GM12891 (cell line): Measurements from ENCODE around the gene RHBDD1.

Experiments
- DNase-seq: peaks from one replicate; pipeline ENCODE4 v3.0.0; 2011; ENCODE audit warnings: low spot score; ENCODE audit not compliant: insufficient read length
- FAIRE-seq: peaks from 2 replicates; lab custom pipeline; 2011; peaks lifted over from hg19 to GRCh38; lab: Jason Lieb, UNC
- PAX5 ChIP-seq: IDR thresholded peaks from 2 replicates; pipeline ENCODE4 v1.6.1; 2011; ENCODE audit warnings: low read length, moderate library complexity, mild to moderate bottlenecking; ENCODE audit not compliant: insufficient read depth, severe bottlenecking
- POLR2A ChIP-seq: IDR thresholded peaks from 2 replicates; pipeline ENCODE4 v1.6.1; 2011; ENCODE audit warnings: low read depth, low read length, control low read depth
- POLR2AphosphoS5 ChIP-seq: IDR thresholded peaks from 2 replicates; pipeline ENCODE4 v1.6.1; 2011; ENCODE audit warnings: low read depth, low read length, control low read depth
- POU2F2 ChIP-seq: IDR thresholded peaks from 2 replicates; pipeline ENCODE4 v1.6.1; 2011; ENCODE audit warnings: low read depth, mild to moderate bottlenecking, control low read depth, low read length, moderate library complexity
- SPI1 ChIP-seq: IDR thresholded peaks from 2 replicates; pipeline ENCODE4 v1.6.1; 2011; ENCODE audit warnings: low read depth, low read length, control low read depth
- TAF1 ChIP-seq: IDR thresholded peaks from 2 replicates; pipeline ENCODE4 v1.6.1; 2011; ENCODE audit warnings: low read depth, low read length, control low read depth

RHBDD1 gene

GRCh38 chr2:226894752-226895151 lies 58.9 kb downstream of the RHBDD1 start:
- FAIRE-seq = no peak
- DNase-seq = no peak

GRCh38 chr2:226895579-226895978 lies 59.7 kb downstream of the RHBDD1 start:
- TF ChIP-seq POLR2AphosphoS5 (no peak), PAX5 (no peak), SPI1 (no peak), POLR2A (no peak), POU2F2 (no peak), TAF1 (no peak)
- DNase-seq = no peak
- FAIRE-seq = no peak

More at GRCh38 chr2:226894752-226895151, 58.9 kb downstream of the RHBDD1 start:
- no peak for TF ChIP-seq TAF1
- TF ChIP-seq POLR2A = no peak
- no peak for TF ChIP-seq SPI1
- no peak for TF ChIP-seq POU2F2
- no peak for TF ChIP-seq PAX5
- TF ChIP-seq POLR2AphosphoS5 = no peak

- no peak for DNase-seq
- no peak for FAIRE-seq
- no peak for TF ChIP-seq POU2F2
- no peak for TF ChIP-seq POLR2A
- no peak for TF ChIP-seq TAF1
- no peak for TF ChIP-seq POLR2AphosphoS5
- no peak for TF ChIP-seq SPI1
- no peak for TF ChIP-seq PAX5
Measured at GRCh38 chr2:226898121-226898520, 62.3 kb downstream of the RHBDD1 start.

GRCh38 chr2:226898897-226899296 lies 63.0 kb downstream of the RHBDD1 start:
- no peak for DNase-seq
- peak; percentile 76 for FAIRE-seq
- TF ChIP-seq TAF1 = no peak
- no peak for TF ChIP-seq POLR2A
- TF ChIP-seq SPI1 = no peak
- TF ChIP-seq PAX5 = no peak
- no peak for TF ChIP-seq POU2F2
- TF ChIP-seq POLR2AphosphoS5 = no peak

GRCh38 chr2:226902041-226902966 lies 66.5 kb downstream of the RHBDD1 start:
- DNase-seq (no peak), FAIRE-seq (peak; percentile 69)
- no peak for TF ChIP-seq POLR2AphosphoS5
- TF ChIP-seq TAF1 = no peak
- no peak for TF ChIP-seq POLR2A
- TF ChIP-seq SPI1 = no peak

- FAIRE-seq (no peak), DNase-seq (no peak)
- TF ChIP-seq PAX5 (no peak), TAF1 (no peak), SPI1 (no peak), POU2F2 (no peak)
Measured at GRCh38 chr2:226903179-226903578, 67.3 kb downstream of the RHBDD1 start.

- TF ChIP-seq POU2F2 = no peak
- no peak for TF ChIP-seq PAX5
- TF ChIP-seq TAF1 = no peak
- TF ChIP-seq POLR2A = no peak
- no peak for TF ChIP-seq POLR2AphosphoS5
- TF ChIP-seq SPI1 = no peak
- DNase-seq = no peak
- FAIRE-seq = no peak
Measured at GRCh38 chr2:226904592-226904991, 68.7 kb downstream of the RHBDD1 start.

- no peak for DNase-seq
- TF ChIP-seq POLR2AphosphoS5 (no peak; the same call in 1 of the 2 replicates), SPI1 (peak; percentile 80), PAX5 (no peak), TAF1 (no peak)
- no peak for FAIRE-seq
Measured at GRCh38 chr2:226905718-226906117, 69.9 kb downstream of the RHBDD1 start.

GRCh38 chr2:226906163-226906693 lies 70.4 kb downstream of the RHBDD1 start:
- TF ChIP-seq POLR2A = no peak
- TF ChIP-seq SPI1 = peak; percentile 95
- FAIRE-seq (peak; percentile 96), DNase-seq (no peak)
